ENCODE results near the gene COL28A1.

The COL28A1 gene

DNA sequence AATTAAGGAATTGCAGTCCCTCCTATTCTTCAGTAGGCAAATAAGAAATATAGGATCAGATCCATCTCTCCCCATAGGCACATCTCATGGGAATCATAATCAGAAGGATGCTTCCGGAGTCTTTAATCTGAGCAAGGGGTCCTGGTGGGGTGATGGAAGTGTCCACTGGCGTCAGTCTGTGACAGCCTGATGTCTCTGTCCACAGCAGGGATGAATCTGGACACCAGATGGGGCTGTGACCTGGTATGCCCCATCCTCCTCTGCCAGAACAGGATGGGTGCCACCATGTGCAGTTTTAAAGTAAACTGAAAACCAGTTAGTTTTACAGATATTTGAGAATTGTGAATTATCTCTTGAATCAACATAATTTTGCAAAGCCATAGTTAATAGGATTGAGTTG is 204.7 kb downstream of the COL28A1 start:
- DNase-seq (ENCODE audit: low spot score), result no peak

DNA sequence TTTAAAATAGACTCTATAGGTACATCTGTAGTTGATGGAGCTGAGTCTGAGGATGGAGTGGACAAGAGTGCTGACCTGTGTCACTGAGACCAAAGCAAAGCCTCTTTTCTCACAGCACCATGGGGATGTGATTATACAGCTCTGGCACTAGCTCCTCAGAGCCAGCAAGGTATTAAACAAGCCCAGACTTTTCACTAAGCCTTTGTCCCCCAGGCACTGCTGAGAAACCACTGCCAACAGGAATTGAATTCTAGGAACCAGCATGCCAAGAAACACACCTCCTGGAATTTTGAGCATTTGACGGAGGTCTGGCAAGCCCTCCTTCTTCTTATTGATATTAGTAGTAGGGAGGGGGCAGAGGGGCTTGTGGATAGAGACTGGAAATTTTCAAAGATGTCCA is 206.3 kb downstream of the COL28A1 start:
- DNase-seq (ENCODE audit: low spot score), result no peak

DNA sequence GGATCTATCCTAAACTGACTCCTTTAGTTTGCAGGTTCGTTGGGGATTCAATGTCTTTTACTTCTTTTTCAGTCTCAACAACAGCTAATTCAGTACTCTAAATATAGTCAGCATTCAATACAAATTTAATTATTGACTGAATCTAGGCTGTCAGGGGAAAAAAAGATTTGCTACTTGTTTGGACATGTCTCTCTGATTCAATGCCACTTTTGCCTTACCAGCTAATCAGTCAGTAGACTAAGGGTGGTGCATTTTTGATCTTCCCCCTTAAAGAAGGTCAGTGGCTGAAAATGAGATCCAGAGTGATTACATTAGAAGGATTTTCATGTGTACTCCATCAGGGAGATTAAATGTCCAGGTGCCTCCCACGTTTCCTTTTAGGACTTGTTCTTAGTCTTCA is 208.2 kb downstream of the COL28A1 start:
- no peak for DNase-seq (ENCODE audit: low spot score)

DNA sequence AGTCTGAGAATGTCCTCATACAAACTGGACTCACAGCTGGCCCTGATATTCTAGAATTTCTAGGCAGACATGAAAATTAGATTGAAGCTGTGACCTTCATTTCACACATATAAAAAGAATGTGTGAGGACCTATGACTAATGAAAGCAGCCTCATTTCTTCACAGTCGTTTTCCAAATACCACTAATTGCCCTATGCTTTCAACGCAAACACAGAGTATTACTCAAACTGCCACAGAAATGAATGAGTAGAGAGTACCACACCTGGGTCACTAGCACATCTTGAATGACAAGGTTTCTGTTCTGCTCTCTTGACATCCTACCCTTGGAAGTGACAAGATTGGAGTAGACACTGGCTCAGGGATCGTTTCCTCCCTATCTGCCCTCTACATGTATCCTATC is 211.0 kb downstream of the COL28A1 start:
- DNase-seq (ENCODE audit: low spot score), result no peak

DNA sequence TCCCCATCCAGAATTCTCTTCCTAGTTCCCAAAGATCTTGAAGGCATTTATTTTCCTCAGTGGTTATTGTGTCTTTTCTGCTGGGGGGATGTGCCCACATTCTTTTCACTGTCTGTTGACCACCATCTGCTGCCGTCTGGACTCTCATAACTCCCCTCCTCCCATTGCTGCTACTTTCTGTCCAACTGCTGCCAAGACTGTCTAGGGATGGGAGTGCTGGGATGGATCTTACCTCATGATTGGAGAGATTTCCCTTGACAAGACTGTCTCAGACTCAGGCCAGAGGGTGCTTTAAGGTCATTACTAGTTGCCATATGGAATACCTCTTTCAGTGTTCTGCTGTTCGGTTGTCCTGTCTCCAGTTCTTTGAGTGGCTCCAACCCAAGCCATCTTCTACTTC is 211.8 kb downstream of the COL28A1 start:
- DNase-seq (ENCODE audit: low spot score), result no peak

DNA sequence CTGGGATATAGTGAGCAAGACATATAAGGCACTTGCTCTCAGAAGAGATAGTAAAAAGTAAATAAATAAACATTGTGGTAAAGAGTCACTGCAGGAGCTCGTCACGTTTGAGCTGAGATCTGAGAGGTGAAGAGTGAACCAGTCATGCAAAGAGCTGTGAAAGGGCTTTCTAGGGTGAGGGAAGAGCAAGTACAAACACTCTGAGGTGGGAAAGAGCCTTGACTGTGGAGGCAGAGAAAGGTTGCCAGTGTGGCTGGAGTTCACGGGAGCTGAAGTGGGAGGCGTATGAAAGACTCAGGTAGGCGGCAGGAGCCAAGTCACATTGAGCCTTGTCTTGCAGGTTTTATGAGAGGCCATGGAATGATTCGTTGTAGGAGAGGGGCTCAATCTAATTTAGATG is 212.3 kb downstream of the COL28A1 start:
- DNase-seq (ENCODE audit: low spot score), result peak; percentile 81

DNA sequence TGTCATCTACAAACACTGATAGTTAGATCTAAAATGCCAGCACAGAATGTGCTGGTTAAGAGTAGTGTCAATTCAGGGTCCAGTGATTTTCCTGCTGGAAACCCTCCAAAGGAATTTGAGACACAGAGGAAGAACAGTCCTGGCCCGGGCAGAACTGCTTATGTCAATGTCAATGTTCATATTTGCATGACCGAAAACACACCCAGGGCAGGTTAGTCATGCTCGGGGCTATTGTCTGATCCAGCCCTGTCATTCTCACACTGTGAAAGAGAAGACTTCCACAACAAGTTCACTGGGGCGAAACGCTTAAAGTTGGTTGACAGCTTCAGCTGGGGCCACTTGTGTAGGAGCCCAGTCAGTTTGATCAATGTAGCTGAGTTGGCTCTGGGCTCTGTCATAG is 214.0 kb downstream of the COL28A1 start:
- DNase-seq (ENCODE audit: low spot score), result peak; percentile 98

DNA sequence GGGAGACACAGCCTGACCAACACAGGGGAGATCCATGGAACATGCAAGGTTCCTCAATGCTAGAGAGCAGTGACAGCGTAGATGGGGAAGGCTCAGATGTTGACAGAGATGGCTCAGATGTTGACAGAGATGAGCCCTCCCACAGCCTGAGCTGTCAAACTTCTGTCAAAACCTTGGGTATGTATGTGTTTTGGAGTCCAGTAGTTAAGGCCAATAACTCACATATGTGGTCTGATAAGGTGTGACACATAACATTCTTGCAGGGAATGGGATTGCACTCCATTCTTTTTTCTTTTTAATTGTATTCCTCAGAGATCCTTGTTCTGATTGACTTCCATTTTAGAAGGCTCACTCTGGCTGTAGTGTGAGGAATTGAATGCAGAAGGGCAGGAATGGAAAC is 217.1 kb downstream of the COL28A1 start:
- DNase-seq (ENCODE audit: low spot score), result no peak

DNA sequence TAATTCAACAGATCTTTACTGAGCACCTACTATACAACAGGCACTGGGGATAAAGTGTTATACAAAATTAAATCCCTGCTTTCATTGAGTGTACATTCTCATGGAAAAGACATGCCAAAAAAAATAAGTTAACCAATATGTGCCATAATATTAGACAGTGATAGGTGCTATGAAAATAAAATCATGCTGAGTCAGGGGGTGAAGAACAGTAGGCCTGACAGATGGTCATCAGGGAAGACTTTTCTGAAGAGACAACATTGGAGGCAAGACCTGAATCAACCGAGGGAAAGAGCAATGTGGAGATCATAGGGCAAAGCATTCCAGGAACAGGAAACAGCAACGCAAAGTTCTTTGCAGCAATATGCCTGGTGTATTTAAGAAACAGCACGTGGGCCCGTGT is 217.8 kb downstream of the COL28A1 start:
- no peak for DNase-seq (ENCODE audit: low spot score)

DNA sequence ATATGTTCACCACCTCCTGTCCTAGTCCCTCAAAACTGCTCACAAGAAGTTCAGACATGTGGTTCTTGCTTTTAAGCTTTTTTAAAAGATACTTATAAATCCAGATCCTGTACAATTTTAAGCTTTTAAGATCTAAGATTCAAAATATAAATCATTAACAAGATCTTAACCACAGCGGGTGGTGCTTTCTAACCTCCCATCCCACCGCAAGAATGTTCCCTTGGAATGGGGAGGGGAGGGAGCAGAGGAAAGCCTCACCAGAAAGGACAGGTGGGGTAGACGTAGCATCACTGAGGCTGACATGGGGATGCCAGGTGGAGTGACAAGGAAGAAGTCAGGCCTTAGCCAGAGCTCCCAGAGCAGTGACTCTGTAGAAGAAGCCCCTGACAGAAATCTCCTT is 219.8 kb downstream of the COL28A1 start:
- peak; percentile 54 for DNase-seq (ENCODE audit: low spot score)

DNA sequence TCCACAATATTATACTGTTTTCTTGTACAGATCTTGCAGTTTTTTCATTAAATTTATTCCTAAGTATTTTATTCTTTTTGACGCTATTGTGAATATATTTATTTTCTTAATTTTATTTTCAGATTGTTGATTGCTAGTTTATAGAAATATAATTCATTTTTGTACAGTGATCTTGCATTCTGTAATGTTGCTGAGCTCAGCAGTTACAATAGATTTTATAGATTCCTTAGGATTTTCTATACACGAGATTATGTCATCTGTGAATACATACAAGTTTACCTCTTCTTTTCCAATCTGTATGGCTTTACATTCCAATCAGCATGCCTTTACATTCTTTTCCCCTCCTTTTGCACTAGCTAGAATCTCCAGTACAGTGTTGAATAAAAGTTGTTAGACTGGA is 223.3 kb downstream of the COL28A1 start:
- no peak for DNase-seq (ENCODE audit: low spot score)

DNA sequence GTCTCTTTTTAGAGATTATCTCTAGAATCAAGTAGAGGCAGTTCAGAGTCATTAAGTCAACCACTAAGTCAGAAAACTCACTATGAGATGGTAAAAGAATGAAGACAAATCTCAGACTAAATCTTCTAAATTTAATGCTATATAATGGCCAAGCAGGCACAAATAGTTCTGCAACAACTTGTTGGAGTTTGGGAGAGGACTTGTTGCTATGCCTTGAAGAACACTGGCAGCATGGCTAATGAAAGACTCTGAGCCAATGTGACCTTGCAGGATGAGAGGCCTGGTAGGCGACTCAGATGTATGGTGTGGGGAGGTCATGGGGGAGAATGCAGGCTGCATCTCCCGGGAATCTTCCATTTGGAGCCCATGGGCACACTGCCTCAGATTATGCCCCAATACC is 224.7 kb downstream of the COL28A1 start:
- no peak for DNase-seq (ENCODE audit: low spot score)

DNA sequence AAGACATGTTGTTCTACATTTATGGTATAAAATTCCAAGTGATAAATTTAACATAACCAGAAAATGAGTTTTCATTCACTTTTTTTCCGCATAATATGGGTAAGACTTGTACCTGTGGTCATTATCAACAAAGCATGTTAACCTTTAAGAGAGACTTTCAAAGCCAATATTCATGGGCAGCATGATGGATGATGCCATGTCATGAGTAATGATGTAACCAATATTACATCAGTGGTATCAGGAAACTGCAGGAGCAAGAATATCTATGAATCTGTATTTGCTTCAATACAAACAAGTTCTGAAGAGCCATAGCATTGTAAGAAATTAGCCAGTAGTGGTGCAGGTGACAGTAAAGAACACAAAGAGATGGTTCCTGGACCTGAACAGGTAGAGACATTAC is 226.5 kb downstream of the COL28A1 start:
- DNase-seq (ENCODE audit: low spot score), result no peak
